Measurements from ENCODE around the gene ZBTB20.

Gene ZBTB20

GRCh38 chr3:115089481-115089880 is 57.6 kb downstream of the ZBTB20 start:
- no peak for DNase-seq

GRCh38 chr3:115087512-115087911 is 59.6 kb downstream of the ZBTB20 start:
- DNase-seq = peak in 2 of 51 donors; percentile 24 to 42

GRCh38 chr3:115086344-115086743 is 60.7 kb downstream of the ZBTB20 start:
- DNase-seq = peak in 1 of 51 donors; percentile 54

- DNase-seq = peak in 3 of 51 donors; percentile 22 to 64 (median 37)
Observed at GRCh38 chr3:115085197-115085865, 61.8 kb downstream of the ZBTB20 start.

GRCh38 chr3:115084686-115085085 is 62.4 kb downstream of the ZBTB20 start:
- DNase-seq = no peak

GRCh38 chr3:115082260-115082659 is 64.8 kb downstream of the ZBTB20 start:
- no peak for DNase-seq

GRCh38 chr3:115081444-115081843 is 65.6 kb downstream of the ZBTB20 start:
- DNase-seq = no peak

- DNase-seq = no peak
Observed at GRCh38 chr3:115077501-115078250, 69.4 kb downstream of the ZBTB20 start.

- no peak for DNase-seq
Observed at GRCh38 chr3:115074502-115074901, 72.6 kb downstream of the ZBTB20 start.

- DNase-seq = peak in 1 of 51 donors; percentile 42
Observed at GRCh38 chr3:115072265-115073021, 74.6 kb downstream of the ZBTB20 start.

- peak in 35 of 51 donors; percentile 6 to 86 (median 36) for DNase-seq
Observed at GRCh38 chr3:115071601-115072000, 75.5 kb downstream of the ZBTB20 start.

- peak in 1 of 51 donors; percentile 82 for DNase-seq
Observed at GRCh38 chr3:115071166-115071565, 75.9 kb downstream of the ZBTB20 start.

GRCh38 chr3:115068799-115069198 is 78.3 kb downstream of the ZBTB20 start:
- peak in 1 of 51 donors; percentile 83 for DNase-seq

GRCh38 chr3:115062412-115062956 is 84.6 kb downstream of the ZBTB20 start:
- no peak for DNase-seq

GRCh38 chr3:115062009-115062408 is 85.1 kb downstream of the ZBTB20 start:
- peak in 40 of 51 donors; percentile 6 to 90 (median 62) for DNase-seq

- no peak for DNase-seq
Observed at GRCh38 chr3:115052906-115053305, 94.2 kb downstream of the ZBTB20 start.

- no peak for DNase-seq
Observed at GRCh38 chr3:115042351-115042750, 104.7 kb downstream of the ZBTB20 start.

GRCh38 chr3:115040673-115041286 is 106.3 kb downstream of the ZBTB20 start:
- DNase-seq = peak in 8 of 51 donors; percentile 0 to 51 (median 10)

- no peak for DNase-seq
Observed at GRCh38 chr3:115040246-115040645, 106.8 kb downstream of the ZBTB20 start.

- DNase-seq = no peak
Observed at GRCh38 chr3:115038817-115039216, 108.3 kb downstream of the ZBTB20 start.

GRCh38 chr3:115022835-115023398 is 124.2 kb downstream of the ZBTB20 start:
- DNase-seq = no peak

Data from hypothalamus (tissue), 51 donors.